PFSK-1 (cell line): Measurements from ENCODE around the gene ANKFN1.

Experiments
- FOXP2 ChIP-seq: optimal IDR thresholded peaks from 2 replicates; pipeline ENCODE3; 2011; ENCODE audit warnings: borderline replicate concordance, control low read depth, inconsistent platforms; ENCODE audit not compliant: insufficient read depth; ENCODE audit errors: extremely low read length, extremely low read depth
- POLR2AphosphoS5 ChIP-seq: IDR thresholded peaks from 2 replicates; pipeline ENCODE4 v1.6.1; 2012; ENCODE audit warnings: low read depth, mild to moderate bottlenecking, control low read depth, low read length, moderate library complexity
- SIN3A ChIP-seq: IDR thresholded peaks from 2 replicates; pipeline ENCODE4 v1.6.1; 2012; ENCODE audit warnings: mild to moderate bottlenecking, low read length, moderate library complexity, borderline replicate concordance; ENCODE audit not compliant: insufficient read depth
- TAF1 ChIP-seq: IDR thresholded peaks from 2 replicates; pipeline ENCODE4 v1.6.1; 2012; ENCODE audit warnings: low read length, control low read depth, borderline replicate concordance; ENCODE audit not compliant: insufficient read depth
- TF ChIP-seq, protein P1 (sequence below), 2 experiments: IDR thresholded peaks; 2 replicates each; pipeline versions ENCODE4 v1.6.1 to v1.8.0; 2011 to 2012; ENCODE audit warnings: low read depth in 2 of 2, low read length in 2 of 2, control low read depth in 1 of 2, inconsistent platforms in 1 of 2, mild to moderate bottlenecking in 1 of 2, moderate library complexity in 1 of 2; ENCODE audit not compliant: insufficient read depth in 1 of 2

DNA sequence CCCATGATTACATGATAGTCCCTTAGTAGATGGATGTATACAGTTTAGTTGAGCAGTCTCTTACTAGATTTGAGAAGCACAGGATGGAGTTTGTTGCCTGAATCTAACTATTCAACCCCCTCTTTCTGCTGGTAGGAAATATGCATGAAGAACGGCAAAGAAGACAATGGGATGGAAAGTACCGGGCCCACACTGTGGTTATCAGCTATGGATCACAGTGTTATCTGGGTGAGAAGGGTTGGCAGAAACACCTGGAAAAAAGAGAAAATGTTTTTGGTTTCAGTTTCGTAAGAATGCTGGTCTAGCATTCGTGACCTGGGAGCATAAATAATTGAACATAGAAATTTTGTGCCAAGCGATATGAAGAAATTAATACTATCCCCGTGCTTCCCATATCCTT lies 53.1 kb downstream of the ANKFN1 start:
- TF ChIP-seq SIN3A (no peak), POLR2AphosphoS5 (no peak), TAF1 (no peak), FOXP2 (no peak)
- TF ChIP-seq, protein P1, sequence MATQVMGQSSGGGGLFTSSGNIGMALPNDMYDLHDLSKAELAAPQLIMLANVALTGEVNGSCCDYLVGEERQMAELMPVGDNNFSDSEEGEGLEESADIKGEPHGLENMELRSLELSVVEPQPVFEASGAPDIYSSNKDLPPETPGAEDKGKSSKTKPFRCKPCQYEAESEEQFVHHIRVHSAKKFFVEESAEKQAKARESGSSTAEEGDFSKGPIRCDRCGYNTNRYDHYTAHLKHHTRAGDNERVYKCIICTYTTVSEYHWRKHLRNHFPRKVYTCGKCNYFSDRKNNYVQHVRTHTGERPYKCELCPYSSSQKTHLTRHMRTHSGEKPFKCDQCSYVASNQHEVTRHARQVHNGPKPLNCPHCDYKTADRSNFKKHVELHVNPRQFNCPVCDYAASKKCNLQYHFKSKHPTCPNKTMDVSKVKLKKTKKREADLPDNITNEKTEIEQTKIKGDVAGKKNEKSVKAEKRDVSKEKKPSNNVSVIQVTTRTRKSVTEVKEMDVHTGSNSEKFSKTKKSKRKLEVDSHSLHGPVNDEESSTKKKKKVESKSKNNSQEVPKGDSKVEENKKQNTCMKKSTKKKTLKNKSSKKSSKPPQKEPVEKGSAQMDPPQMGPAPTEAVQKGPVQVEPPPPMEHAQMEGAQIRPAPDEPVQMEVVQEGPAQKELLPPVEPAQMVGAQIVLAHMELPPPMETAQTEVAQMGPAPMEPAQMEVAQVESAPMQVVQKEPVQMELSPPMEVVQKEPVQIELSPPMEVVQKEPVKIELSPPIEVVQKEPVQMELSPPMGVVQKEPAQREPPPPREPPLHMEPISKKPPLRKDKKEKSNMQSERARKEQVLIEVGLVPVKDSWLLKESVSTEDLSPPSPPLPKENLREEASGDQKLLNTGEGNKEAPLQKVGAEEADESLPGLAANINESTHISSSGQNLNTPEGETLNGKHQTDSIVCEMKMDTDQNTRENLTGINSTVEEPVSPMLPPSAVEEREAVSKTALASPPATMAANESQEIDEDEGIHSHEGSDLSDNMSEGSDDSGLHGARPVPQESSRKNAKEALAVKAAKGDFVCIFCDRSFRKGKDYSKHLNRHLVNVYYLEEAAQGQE (IDR thresholded peaks at IDR 0.05; ENCODE audit: insufficient read depth in 1 of 2, low read depth in 2 of 2, low read length in 2 of 2): no peak
